ENCODE measurements around the gene CP.
"Not testable (repeated sequence)": the region's sequence is repeated elsewhere in the genome, so short reads cannot be mapped to it uniquely, and the experiment has no call there.

Gene CP

DNA sequence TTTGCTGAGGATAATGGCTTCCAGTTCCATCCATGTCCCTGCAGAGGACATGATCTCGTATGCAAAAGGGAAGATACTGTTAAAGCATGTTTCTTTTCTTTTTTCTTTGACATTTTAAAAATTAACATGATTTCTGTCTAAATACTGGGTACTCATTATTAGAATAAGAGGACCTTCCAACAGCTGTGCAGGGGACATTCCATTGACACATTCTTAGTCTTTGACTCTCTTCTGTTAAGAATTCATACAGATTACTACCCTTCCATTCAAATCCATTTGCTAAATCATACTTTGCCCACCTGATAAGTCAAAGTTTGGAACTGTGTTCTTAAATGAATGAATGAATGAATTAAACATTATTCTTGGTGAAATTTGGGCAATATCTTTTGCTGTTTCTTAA, 5.1 kb upstream of the CP start:
- DNase-seq: no peak

DNA sequence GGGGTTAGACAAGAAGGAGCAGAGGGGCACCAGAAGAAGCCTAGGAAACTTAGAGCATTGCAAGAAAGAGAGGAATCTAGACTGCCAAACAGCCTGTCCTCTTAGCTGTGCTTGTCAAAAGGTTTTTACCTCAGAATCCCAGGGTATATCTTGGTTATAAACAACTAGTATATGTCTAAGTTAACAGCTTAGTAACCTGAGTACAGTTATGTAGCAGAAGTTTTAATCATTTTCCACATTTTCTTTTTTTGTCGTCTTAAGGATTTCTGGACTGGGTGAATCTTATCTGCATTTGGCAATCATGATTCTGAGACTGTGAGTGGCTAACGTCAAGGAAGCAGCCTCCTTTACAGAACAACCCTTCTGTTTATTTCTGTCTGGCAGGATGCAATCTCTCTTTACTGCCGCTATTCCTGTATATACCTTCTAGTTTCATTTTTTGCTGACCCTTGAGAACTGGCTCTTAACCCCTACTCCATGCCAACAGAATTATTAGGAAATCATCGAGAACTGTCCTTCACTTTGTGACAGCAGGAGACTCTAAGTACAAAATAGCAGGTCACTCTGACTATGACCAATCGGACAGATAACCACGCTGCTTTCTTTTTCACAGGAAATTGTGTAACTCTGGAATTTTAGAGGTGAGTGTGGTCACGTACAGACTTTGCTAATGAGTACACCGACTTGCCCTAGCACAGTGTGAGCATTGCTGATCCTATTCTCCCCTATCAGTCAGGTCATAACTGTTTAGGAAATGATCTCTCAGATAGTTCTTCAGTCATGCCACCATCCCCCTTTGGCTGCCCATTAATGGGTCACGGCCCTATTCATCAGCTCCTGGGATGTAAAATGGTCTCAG, 3.3 kb upstream of the CP start:
- peak in 2 of 5 experiments; percentile 38 to 71 for DNase-seq

DNA sequence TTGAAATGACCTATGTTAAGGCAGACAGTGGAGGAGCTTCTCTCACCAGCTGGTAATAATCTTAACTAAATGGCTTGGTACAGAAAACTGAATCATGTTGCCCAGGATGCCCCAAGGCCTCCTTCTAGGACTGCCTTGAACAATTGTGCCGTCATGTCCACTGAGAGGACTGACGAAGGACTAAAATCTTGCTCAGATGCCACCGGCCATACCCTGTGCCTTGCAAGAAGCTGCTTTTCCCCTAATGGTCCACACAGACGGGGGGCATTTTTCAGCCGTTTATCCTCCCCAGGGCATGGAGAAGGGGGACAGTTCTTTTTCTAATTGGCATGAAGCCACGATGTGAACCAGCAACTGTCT, 1.8 kb upstream of the CP start:
- no peak for DNase-seq

DNA sequence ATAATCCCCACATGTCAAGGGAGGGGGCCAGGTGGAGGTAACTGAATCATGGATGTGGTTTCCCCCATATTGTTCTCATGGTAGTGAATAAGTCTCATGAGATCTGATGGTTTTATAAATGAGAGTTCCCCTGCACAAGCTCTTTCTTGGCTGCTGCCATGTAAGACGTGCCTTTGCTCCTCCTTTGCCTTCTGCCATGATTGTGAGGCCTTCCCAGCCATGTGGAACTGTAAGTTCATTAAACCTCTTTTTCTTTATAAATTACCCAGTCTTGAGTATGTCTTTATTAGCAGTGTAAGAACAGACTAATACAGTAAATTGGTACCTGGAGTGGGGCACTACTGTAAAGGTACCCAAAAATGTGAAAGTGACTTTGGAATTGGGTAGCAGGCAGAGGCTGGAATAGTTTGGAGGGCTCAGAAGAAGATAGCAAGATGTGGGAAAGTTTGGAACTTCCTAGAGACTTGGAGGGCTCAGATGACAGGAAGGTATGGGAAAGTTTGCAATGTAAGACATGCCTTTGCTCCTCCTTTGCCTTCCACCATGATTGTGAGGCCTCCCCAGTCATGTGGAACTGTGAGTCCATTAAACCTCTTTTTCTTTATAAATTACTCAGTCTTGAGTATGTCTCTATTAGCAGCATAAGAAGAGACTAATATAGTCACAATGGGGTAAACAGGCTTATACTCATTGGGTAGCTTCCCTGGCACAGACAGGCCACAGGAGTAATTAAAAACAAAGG, 2.1 kb downstream of the CP start:
- not testable (repeated sequence) for DNase-seq

DNA sequence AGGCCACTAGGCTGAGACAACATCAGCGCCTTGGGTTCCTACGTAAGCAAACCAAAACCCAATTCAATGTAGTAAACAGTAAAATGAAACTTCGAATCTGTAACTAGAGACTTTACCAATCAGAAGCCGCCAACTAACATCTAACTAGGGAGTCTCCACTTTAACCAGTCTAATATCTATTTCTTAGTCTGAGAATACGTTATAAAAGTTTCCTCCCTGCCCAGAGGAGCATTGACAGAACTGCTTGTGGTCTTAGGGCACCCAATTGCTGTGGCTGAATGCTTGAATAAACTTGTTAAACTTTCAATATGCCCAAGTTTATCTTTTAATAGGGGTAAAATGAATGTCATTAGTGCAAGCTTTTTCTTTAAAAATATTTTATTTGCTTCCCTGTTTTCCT, 4.3 kb downstream of the CP start:
- no peak for DNase-seq

DNA sequence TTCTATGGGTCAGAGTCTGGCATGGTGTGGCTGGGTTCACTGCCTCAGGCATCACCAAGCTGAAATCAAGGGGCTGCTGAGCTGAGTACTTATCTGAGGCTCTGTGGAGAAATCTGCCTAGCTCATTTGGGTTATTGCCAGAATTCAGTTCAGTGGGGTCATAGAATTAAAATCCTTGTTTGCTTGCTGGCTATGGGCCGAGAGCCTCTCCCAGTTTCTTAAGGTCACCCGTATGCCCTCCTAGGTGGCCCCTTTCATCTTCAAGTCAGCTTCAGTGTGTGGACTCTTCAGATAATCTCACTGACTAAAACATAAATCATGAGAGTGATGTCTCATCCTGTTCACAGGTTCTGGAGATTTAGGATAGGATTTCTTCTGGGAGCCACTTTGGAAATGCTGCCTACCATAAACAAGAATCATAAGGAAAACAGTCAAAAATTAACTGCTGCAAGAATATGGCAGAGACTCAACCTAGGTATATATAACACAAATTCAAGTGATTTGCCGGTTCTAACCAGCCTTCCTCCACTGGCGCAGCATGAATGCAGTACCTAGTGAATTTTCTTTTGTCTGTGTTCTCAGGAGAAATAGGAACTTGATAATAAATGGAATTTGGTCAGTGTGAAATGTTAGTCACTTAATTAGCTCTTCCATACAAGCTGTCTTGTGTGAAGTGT, 5.3 kb downstream of the CP start:
- no peak for DNase-seq

DNA sequence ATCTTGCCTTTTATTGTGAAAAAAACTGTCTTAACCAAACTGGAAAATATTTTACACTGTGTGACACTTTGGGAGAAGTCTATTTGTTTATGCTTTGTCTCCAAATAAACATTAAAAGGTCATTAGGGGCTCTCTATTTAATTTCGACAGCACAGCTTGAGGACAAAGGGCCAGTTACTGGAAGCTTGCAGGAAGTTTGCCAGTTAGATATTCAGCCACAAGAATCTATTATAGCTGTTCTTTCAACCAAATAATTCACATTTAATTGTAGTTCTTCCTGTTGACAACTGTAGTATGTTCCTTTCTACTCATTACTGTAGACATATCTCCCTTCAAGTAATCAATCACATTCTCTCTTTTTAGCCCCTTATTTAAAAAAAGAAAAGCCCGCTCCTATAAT, 6.1 kb downstream of the CP start:
- DNase-seq: no peak

DNA sequence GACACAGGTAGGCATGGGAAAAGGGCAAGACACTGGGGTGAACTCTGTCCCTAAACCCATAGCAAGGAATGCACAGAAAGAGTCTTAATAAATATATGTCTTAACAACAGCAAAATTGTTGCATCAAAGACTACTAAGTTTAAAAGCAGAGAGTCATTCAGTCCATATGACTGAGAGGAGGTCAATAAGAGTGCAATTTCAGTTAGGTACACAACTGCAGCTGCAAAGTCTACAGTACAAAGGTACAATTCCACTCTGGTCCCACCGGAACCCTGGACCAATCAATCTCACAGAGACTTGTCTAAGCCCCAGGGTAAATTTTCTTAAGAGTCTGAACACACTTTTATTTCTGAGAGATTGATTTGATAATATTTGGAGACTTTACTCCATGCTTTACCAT, 6.9 kb downstream of the CP start:
- DNase-seq: no peak

DNA sequence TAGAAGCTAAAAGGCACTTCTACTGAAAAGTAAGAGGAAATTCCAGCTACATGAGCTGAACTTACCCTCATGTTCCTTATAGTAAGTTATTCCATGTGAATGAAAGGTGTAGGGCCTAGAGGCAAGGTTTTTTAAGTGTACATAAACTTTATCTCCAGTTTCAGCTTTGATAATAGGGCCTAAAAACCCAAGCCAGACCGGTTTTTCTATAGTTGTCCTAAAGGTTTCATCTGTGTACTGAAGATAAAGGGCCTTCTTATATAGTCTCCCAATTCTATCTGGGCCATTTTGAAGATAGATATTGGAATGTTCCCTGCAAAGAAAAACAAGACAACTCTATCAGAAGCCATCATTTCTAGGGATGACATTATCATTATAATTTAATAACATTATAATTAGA, 9.2 kb downstream of the CP start:
- no peak for DNase-seq

DNA sequence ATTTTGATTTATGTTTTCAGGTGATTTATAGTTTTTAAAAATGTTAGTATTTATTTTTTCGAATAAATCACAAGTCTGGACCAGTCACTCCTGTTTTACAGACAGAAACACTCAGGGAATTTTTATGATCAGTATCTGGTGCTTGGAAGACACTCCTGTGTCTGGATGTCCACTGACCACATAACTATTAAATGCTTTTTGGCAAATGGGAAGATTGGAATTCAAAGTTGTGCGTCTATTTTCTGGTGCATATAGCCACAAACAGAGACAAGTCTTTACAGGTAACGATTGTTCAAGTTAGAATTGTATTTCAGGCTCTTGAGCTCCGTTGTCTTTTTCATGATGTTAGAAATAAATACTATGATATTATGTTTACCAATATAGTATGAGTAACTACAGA, 12.2 kb downstream of the CP start:
- DNase-seq: no peak

DNA sequence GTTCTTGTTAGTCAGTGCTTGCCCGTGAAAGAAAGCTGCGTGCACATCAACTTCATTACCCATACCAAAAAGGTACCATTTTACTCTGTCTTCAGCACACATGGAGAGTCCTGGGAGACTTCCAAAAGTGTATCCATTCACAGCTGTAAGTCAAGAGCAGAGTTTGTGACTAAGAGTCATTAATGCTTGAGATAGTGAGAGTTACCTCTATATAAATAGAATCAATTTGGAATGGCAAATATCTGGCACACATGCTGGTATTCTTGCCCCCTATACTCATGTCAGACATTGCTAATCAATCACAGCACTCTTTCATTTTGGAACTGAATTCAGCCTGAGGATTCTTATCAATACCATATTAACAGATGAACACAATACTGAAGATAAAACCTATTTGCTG, 14.2 kb downstream of the CP start:
- no peak for DNase-seq

DNA sequence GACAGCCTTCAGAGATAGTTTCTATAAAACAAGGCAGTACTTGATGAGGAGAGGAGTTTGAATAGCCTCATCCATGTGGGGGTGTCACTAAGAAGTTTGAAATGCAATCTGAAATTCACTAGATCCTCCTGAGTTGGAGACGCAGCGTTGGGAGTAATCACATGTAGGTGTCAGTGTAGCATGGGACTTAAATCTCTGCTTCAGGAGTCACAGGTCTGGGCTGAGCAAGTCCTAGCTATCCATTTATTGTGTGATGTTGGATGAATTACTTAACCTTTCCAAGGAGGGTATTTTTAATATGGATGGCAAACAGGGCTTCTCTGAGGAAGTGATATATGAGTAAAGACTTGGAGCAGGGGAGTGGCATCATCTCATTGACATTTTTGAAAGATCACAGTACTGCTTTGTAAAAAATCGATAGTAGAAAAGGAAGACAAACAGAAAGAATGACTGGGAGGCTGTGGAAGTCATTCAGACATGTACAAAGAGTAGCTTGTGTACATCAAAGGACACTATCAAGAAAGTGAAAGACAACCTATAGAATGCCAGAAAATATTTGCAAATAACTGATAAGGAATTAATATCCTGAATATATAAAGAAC, 17.1 kb downstream of the CP start:
- no peak for DNase-seq

DNA sequence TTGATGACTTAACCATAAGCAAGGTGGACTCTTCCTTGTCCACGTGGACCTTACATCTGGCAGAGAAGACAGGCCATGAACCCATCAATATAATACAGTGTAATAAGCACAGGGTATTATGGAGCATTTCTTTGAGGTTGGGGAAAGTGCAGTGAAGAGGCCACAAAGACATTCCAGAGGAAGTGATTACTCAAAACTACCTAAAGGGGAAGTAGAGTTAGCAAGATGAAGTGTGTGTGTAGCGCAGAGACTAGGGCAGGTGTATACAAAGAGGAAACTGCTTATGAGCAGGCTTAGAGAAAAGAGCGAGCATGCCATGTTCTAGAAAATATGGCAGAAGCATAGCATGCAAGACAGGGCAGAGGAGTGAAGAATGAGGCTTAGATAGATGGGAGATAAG, 17.9 kb downstream of the CP start:
- DNase-seq: peak in 1 of 5 experiments; percentile 84

DNA sequence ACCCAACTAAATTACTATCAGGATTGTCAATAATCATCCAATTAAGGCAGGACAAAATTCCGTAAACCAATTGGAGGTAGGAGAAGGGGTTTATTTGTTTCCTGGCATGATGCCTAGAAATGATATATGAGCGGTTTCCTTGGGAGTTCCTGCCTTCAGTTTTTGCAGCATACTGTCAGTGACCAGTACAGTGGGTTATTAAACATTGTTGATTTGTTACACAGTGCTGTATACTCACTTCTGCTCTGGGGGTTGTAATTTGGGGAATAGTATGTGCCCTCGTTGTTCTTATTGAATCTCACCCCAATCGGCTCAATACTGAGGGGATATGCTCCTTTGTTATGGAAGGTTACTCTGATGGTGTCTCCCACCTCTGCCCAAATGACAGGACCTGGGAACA, 22.2 kb downstream of the CP start:
- DNase-seq: no peak

DNA sequence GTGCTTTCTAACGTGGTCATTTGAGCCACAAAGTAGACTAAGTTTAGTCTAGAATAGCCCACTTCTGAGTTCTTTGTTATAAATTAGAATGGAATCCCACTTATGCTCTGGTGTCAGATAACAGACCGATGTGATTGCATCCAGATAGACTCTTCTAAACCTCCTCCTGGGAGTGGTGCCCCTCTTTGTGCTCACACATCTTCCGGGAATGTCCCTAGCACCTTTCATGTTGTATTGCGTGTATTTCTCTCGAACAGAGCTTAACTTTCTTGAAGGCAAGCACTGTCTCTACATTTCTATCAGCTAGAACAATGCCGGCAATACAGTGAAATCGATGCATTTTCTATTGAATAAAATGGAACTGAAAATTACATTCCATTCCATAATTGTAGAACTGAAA, 23.0 kb downstream of the CP start:
- no peak for DNase-seq

DNA sequence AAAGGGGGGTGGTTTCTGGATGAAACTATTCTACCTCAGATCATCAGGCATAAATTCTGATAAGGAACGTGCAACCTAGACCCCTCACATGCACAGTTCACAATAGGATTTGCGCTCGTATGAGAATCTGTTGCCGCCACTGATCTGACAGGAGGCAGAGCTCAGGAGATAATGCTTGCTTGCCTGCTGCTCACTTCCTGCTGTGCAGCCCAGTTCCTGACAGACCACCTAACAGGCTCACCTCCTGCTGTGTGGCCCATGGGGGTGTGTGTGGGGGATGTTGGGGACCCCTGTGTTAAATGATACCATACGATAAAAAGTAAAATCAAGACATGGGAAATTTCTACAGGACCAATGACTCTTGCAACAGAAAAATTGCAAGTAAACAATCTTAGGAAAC, 24.0 kb downstream of the CP start:
- DNase-seq: no peak

DNA sequence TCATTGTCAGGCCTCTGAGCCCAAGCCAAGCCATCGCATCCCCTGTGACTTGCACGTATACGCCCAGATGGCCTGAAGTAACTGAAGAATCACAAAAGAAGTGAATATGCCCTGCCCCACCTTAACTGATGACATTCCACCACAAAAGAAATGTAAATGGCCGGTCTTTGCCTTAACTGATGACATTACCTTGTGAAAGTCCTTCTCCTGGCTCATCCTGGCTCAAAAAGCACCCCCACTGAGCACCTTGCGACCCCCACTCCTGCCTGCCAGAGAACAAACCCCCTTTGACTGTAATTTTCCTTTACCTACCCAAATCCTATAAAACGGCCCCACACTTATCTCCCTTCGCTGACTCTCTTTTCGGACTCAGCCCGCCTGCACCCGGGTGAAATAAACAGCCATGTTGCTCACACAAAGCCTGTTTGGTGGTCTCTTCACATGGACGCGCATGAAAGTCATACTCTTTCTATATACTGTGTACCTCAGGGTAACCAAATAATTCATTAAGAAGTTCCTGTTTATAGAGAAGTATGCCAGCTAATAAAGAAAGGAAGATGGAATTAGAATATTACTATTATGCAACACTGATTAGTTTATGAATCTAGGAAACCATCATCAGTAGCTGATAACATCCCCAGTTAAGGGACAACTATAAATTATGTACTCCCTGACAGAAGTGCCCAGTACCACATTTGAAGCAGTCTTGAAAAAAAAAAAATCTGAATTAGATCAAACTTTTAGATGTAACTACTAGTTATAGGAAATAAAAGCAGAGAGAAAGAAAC, 24.6 kb downstream of the CP start:
- not testable (repeated sequence) for DNase-seq

DNA sequence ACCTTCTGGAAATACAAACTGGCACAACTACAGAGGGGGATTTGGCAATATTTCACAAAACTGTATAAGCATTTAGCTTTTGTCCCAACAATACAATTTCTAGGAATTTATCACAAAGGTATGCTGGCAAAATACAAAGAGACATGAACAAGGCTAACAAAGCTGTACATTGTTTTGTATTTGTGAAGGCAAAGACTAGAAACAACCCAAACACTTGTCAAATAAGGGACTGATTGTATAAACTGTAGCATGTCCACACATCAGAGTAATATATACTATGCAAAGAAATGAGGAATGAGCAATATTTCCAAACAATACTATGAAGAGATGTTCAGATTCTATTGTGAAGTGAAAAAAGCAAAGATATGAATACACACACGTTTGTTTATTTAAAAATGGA, 26.4 kb downstream of the CP start:
- no peak for DNase-seq

DNA sequence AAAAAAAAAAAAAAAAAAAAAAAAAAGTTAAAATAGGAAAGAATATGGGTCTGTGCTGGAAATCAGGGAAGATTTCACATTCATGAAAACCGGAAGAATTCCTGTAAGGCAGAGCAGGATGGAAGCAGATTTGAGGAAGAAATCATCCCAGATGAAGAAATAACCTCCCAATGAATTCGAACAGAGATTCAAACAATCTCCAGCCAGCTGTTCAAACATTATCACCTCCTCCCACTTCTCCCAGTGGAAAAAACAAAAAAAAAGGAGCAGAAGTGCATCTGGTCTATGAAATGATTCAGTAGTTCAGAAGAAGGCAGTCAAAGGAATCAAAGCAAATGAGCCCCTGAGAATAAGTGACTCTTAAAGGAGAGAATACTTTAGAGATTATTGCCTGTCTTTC, 33.1 kb downstream of the CP start:
- no peak for DNase-seq

DNA sequence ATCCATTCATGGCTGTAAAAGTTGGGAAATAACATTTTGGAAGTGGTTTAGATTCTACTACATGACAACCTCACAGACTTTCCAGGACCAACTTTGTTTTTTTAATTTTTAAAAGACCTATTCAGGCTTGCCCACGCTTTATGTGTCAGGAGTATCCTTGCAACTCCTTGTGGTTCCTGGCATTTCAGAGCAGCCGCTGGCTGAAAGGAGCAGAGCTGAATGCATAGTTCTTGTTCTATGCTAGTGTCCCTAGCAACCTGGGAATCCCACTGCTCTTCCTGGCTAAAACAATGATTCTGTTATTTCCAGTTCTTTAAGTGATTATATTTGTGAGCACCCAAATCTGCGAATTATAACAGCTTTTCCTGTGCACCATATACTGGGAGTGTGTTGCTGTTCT, 34.9 kb downstream of the CP start:
- DNase-seq: no peak

DNA sequence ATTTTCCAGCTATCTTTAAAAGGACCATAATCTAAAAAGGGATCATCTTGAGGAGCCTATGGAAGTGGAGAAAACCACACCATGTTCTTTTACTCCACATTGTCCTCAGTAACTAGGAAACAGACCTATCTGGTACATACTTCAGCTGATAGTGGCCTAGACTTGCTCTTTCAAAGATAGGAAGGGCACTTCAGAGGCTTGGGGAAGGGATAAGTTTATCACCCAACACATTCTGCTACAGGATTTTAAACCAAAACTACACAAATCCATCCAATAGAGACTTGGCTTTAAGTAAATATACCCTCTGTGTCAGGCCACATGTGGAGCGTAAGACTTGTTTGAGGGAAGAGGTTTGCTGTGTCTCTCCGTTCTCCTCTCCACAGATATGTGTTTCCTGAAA, 35.4 kb downstream of the CP start:
- DNase-seq: no peak

DNA sequence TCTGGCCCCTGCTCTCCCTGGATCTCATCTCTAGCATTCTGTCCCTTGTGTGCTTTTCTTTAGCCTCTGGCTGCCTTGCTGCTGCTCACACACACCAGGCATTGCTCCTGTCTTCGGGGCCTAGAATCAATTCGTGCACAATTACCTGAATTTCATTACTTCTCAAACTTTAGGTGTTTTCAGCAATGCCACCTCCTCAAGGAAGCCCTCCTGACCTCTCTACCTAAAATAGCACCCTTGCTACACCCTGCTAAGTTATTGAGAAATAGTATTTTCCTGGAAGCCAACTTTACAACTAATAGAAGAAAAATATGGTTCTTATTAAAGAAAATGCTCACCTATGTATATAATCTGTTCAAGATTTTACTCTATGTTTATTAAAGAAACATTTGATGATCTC, 40.4 kb downstream of the CP start:
- DNase-seq: no peak
